T-helper 17 cell (primary cell): ENCODE measurements around the gene PRR20D. TPM values are rescaled to one million over a fixed set of nuclear protein-coding genes. Genes with fewer than 3 reads are reported as not detected.

Source experiments
- ATAC-seq: fragments of 150-1000 bp; cut with Tn5 transposase; 2 replicates; pipeline ENCODE4 v1.10.0; 2021; ENCODE audit warnings: mild to moderate bottlenecking, moderate library complexity
- DNase-seq, 3 donors: peaks; one replicate each; pipeline versions ENCODE4 v3.0.0 to v3.0.0-alpha.2; 2020 to 2021
- H3K9me3 ChIP-seq: one replicate; pipeline ENCODE4 v1.7.0; 2013; ENCODE audit warnings: low read length, mild to moderate bottlenecking; ENCODE audit not compliant: control insufficient read depth, poor library complexity, severe bottlenecking
- H3K27ac Mint-ChIP-seq: one replicate; pipeline ENCODE4 v1.8.0; 2022; ENCODE audit warnings: mild to moderate bottlenecking, moderate library complexity, mixed read lengths
- H3K27me3 Mint-ChIP-seq: one replicate; pipeline ENCODE4 v1.8.0; 2022; ENCODE audit warnings: mixed read lengths
- H3K36me3 Mint-ChIP-seq: one replicate; pipeline ENCODE4 v1.8.0; 2022; ENCODE audit warnings: low read depth, mixed read lengths
- H3K4me1 Mint-ChIP-seq: one replicate; pipeline ENCODE4 v1.8.0; 2022; ENCODE audit warnings: mild to moderate bottlenecking, mixed read lengths
- H3K4me3 Mint-ChIP-seq: one replicate; pipeline ENCODE4 v1.8.0; 2022; ENCODE audit warnings: mild to moderate bottlenecking, moderate library complexity, mixed read lengths
- total RNA-seq, 4 donors: library from RNA in 2 of 4; stranded (reverse) in 2 of 4; gene quantifications; one replicate each; pipeline ENCODE4 v1.2.3 and lab custom pipeline; 2022 to 2026

Gene PRR20D
- total RNA-seq, 2 donors from 2014 or later, result not detected

DNA sequence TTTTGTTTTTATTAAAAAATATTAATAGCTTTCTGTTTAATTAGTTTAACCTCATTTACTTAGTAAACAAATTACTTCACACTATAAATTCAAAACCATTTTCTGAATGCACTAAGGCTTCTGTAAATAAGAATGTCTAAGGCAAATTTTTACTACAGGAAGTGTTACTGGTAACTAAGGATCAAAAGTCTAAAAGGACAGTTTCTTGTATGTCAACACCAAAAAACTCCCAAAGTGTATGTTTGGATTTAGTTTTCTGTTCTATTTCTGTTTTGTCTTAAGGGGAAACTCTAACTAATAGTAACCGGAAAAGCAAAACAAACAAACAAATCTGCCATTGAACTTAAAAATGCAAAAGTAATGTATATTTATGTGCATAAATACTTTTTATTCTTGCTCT is 31.2 kb downstream of the PRR20D start:
- ATAC-seq, result no peak
- no peaks in the 10 kb centered on the region for H3K9me3 ChIP-seq
- DNase-seq, result no peak
- Mint-ChIP-seq H3K4me1 (no peaks in the 10 kb centered on the region), H3K27me3 (no peaks in the 10 kb centered on the region), H3K36me3 (no peaks in the 10 kb centered on the region), H3K4me3 (no peak overlapping the region), H3K27ac (no peak overlapping the region)

- Mint-ChIP-seq H3K27me3 (no peaks in the 10 kb centered on the region), H3K4me1 (no peaks in the 10 kb centered on the region), H3K4me3 (no peak overlapping the region), H3K36me3 (no peaks in the 10 kb centered on the region), H3K27ac (no peak overlapping the region)
- no peaks in the 10 kb centered on the region for H3K9me3 ChIP-seq
- ATAC-seq (no peak), DNase-seq (no peak)
Measured at GRCh38 chr13:57212989-57213388, 52.6 kb downstream of the PRR20D start.

Other genes starting within 250 kb of the PRR20D start
- gene PRR20A, start 19.7 kb upstream of the PRR20D start, total RNA-seq, result not detected
- not detected for gene PRR20B, start 13.1 kb upstream of the PRR20D start, total RNA-seq
- not detected for gene PRR20C, start 6.6 kb upstream of the PRR20D start, total RNA-seq
- gene PRR20E, start 6.6 kb downstream of the PRR20D start, total RNA-seq, result not detected